Measurements from ENCODE around the gene KCNQ5. TPM values are rescaled to one million over a fixed set of nuclear protein-coding genes. Genes with fewer than 3 reads are reported as not detected.

The KCNQ5 gene
- total RNA-seq, 4 donors from 2014 or later, result 0.96 to 3.4 (median 1.5) TPM

DNA sequence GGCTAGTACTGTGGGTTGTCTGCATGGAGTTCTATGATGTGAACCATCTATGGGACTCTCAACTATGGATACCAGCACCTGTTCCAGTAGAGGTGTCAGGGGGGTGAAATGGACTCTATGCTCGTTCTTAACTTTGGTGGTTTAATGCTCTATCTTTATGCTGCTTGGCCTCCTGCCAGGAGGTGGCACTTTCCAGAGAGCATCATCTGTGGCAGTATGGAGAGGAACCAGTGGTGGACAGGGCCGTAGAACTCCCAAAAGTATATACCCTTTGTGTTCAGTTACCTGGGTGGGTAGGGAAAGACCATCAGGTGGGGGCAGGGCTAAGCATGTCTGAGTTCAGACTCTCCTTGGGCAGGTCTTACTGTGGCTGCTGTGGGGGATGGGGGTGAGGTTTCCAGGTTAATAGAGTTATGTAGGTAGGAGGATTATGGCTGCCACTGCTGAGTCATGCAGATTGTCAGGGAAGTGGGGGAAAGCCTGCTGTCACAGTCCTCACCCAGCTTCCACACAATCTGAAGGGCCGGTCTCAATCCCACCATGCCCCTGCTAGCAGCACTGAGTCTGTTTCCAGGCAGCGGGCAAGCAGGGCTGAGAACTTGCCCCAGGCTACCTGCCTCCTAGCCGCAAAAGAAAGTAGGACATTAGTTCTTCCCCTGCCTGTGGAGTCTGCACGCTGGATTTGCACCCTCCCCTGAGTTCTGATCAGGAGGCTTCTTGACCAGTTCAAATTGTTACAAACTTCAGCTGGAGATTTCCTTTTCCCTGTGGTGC, 284.0 kb downstream of the KCNQ5 start:
- no peak for ATAC-seq
- Histone ChIP-seq H3K27me3 (no peaks in the 10 kb centered on the region), H3K4me3 (no peak overlapping the region), H3K27ac (no peak overlapping the region), H3K9me3 (no peaks in the 10 kb centered on the region), H3K36me3 (no peaks in the 10 kb centered on the region), H3K4me1 (no peaks in the 10 kb centered on the region)
- TF ChIP-seq POLR2A (IDR thresholded peaks at IDR 0.05) (no peak), POLR2AphosphoS5 (IDR thresholded peaks at IDR 0.05) (no peak), EP300 (IDR thresholded peaks at IDR 0.05) (no peak)
- TF ChIP-seq, protein P1, sequence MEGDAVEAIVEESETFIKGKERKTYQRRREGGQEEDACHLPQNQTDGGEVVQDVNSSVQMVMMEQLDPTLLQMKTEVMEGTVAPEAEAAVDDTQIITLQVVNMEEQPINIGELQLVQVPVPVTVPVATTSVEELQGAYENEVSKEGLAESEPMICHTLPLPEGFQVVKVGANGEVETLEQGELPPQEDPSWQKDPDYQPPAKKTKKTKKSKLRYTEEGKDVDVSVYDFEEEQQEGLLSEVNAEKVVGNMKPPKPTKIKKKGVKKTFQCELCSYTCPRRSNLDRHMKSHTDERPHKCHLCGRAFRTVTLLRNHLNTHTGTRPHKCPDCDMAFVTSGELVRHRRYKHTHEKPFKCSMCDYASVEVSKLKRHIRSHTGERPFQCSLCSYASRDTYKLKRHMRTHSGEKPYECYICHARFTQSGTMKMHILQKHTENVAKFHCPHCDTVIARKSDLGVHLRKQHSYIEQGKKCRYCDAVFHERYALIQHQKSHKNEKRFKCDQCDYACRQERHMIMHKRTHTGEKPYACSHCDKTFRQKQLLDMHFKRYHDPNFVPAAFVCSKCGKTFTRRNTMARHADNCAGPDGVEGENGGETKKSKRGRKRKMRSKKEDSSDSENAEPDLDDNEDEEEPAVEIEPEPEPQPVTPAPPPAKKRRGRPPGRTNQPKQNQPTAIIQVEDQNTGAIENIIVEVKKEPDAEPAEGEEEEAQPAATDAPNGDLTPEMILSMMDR (IDR thresholded peaks at IDR 0.05), result no peak
- 100% methylated on average over 2 of the region's 6 CpGs; no CpG with 5 or more reads in 1 of the 2 donors for WGBS, 2 donors (ENCODE audit: low coverage in 1 of 2)

DNA sequence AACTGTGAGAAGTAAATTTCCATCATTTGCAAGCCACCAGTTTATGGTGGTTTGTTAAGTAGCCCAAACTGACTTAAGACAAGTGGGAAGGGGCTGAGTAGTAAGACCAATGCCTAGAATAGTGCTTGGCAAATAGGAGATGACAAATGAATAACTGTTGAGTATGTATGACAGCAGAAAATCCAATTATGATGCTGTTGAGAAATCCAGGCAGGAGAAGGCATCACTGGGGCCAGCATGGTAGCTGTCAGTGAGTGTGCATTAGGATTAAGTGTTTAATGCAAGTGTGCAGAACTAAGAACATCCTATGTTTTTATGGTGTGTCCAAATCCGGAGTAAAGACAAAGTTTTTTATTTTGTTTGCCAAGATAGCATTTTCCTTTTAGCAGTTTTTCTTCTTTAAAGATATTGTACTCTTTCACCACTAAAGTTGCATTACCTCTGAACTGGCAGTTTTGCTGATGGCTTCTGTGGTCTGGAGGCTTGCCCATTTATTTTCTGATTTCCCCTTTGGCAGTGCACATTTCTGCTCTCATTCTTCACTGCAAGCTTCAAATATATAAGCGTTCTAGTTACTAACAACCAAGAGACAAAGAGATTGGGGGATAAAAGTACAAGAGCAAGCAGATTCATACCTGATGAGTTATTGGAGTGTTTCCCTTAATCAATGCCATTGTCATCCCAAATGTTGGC, 289.7 kb downstream of the KCNQ5 start:
- Histone ChIP-seq H3K4me3 (no peak overlapping the region), H3K9me3 (no peaks in the 10 kb centered on the region), H3K4me1 (no peaks in the 10 kb centered on the region), H3K27me3 (no peaks in the 10 kb centered on the region), H3K36me3 (no peaks in the 10 kb centered on the region), H3K27ac (no peak overlapping the region)
- 60 to 68% methylated on average over 2 of the region's 2 CpGs for WGBS, 2 donors (ENCODE audit: low coverage in 1 of 2)
- TF ChIP-seq, protein P1 (IDR thresholded peaks at IDR 0.05), result no peak
- TF ChIP-seq EP300 (IDR thresholded peaks at IDR 0.05) (no peak), POLR2AphosphoS5 (IDR thresholded peaks at IDR 0.05) (no peak), POLR2A (IDR thresholded peaks at IDR 0.05) (no peak)
- no peak for ATAC-seq

DNA sequence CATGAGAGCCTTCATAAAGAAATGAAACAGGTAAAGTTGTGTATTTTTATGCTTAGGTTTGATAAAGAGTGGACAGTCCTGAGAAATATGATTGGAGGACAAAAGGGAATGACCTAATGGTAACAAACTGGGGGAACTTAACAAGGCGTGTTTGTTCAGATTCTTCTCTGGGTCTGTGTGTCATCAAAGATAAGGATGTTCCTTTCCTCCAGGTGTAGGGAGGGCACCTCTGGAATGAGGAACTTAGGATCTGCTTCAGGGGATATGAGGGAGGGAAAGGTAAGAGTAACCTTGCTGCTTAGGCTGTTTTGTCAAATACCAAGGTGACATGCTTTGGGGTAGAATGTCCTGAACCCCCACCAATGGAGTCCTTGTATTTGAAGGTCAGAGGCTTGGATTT, 291.9 kb downstream of the KCNQ5 start:
- Histone ChIP-seq H3K36me3 (no peaks in the 10 kb centered on the region), H3K4me1 (no peaks in the 10 kb centered on the region), H3K9me3 (no peaks in the 10 kb centered on the region), H3K4me3 (no peak overlapping the region), H3K27ac (no peak overlapping the region), H3K27me3 (no peaks in the 10 kb centered on the region)
- ATAC-seq, result no peak
- 83 to 100% methylated on average over 1 of the region's 1 CpG for WGBS, 2 donors (ENCODE audit: low coverage in 1 of 2)
- no peak for TF ChIP-seq POLR2A (IDR thresholded peaks at IDR 0.05)
- TF ChIP-seq EP300 (IDR thresholded peaks at IDR 0.05), result no peak
- TF ChIP-seq, protein P1 (IDR thresholded peaks at IDR 0.05), result no peak
- TF ChIP-seq POLR2AphosphoS5 (IDR thresholded peaks at IDR 0.05), result no peak

GRCh38 chr6:72916298-72916697, 294.4 kb downstream of the KCNQ5 start:
- 60 to 70% methylated on average over 5 to 6 of the region's 6 CpGs for WGBS, 2 donors (ENCODE audit: low coverage in 1 of 2)
- Histone ChIP-seq H3K4me3 (no peak overlapping the region), H3K27ac (no peak overlapping the region), H3K9me3 (no peaks in the 10 kb centered on the region), H3K27me3 (no peaks in the 10 kb centered on the region), H3K36me3 (no peaks in the 10 kb centered on the region), H3K4me1 (no peaks in the 10 kb centered on the region)
- ATAC-seq, result no peak
- TF ChIP-seq POLR2AphosphoS5 (IDR thresholded peaks at IDR 0.05) (no peak), POLR2A (IDR thresholded peaks at IDR 0.05) (no peak), EP300 (IDR thresholded peaks at IDR 0.05) (no peak)
- TF ChIP-seq, protein P1 (IDR thresholded peaks at IDR 0.05), result no peak
